CD14-positive monocyte (primary cell): ENCODE results near the gene CHST11. TPM values are rescaled to one million over a fixed set of nuclear protein-coding genes. Genes with fewer than 3 reads are reported as not detected.

Experiments
- DNase-seq, 3 donors: peaks; one replicate each; pipeline ENCODE4 v3.0.0-alpha.2; 2011 to 2022
- H2AFZ ChIP-seq: 2 replicates; pipeline ENCODE4 v1.6.0; 2012; ENCODE audit warnings: mild to moderate bottlenecking, low read depth, low read length, inconsistent platforms; ENCODE audit not compliant: insufficient read depth, poor library complexity, severe bottlenecking
- H3K27ac ChIP-seq, 2 donors: 1 replicate in 1 of 2; 2 replicates in 1 of 2; pipeline ENCODE4 v1.5.1; 2012 to 2013; ENCODE audit warnings: low read length in 2 of 2, control low read depth in 1 of 2, inconsistent platforms in 1 of 2, low read depth in 1 of 2, mild to moderate bottlenecking in 1 of 2
- H3K27me3 ChIP-seq, 2 donors: one replicate each; pipeline versions ENCODE4 v1.6.0 to v1.6.1; 2011 to 2013; ENCODE audit warnings: low read length in 2 of 2; ENCODE audit not compliant: control insufficient read depth in 2 of 2, insufficient read depth in 2 of 2
- H3K36me3 ChIP-seq, 2 donors: replicated peaks in 1 of 2; 1 replicate in 1 of 2; 2 replicates in 1 of 2; pipeline versions ENCODE4 v1.5.1 to v1.6.1; 2012 to 2013; ENCODE audit warnings: low read length in 2 of 2, control low read depth in 1 of 2, inconsistent platforms in 1 of 2, mild to moderate bottlenecking in 1 of 2; ENCODE audit not compliant: insufficient read depth in 2 of 2, control insufficient read depth in 1 of 2
- H3K4me1 ChIP-seq, 2 donors: 1 replicate in 1 of 2; 2 replicates in 1 of 2; pipeline versions ENCODE4 v1.5.1 to v1.6.1; 2012 to 2013; ENCODE audit warnings: low read length in 2 of 2, control low read depth in 1 of 2, inconsistent platforms in 1 of 2, mild to moderate bottlenecking in 1 of 2, moderate library complexity in 1 of 2; ENCODE audit not compliant: insufficient read depth in 2 of 2, control insufficient read depth in 1 of 2
- H3K4me2 ChIP-seq: replicated peaks from 2 replicates; pipeline ENCODE3; 2012; ENCODE audit warnings: low read length, moderate library complexity, mild to moderate bottlenecking; ENCODE audit not compliant: poor library complexity, severe bottlenecking; ENCODE audit errors: extremely low read depth
- H3K4me3 ChIP-seq, 3 experiments: fragments of 200-600 bp in 1 of 3; sonication (generic) in 1 of 3; replicated peaks in 1 of 3; 1 replicate in 2 of 3; 2 replicates in 1 of 3; pipeline ENCODE4 v1.5.1; 2011 to 2013; ENCODE audit warnings: low read length in 3 of 3, mild to moderate bottlenecking in 3 of 3, control low read depth in 2 of 3, low read depth in 2 of 3, inconsistent platforms in 1 of 3, moderate library complexity in 1 of 3
- H3K79me2 ChIP-seq: 2 replicates; pipeline ENCODE4 v1.6.0; 2012; ENCODE audit warnings: mild to moderate bottlenecking, control low read depth, inconsistent platforms, low read length, moderate library complexity; ENCODE audit not compliant: insufficient read depth
- H3K9ac ChIP-seq: 2 replicates; pipeline ENCODE4 v1.6.0; 2017; ENCODE audit warnings: low read length, mild to moderate bottlenecking; ENCODE audit not compliant: insufficient read depth, poor library complexity, severe bottlenecking
- H3K9me3 ChIP-seq, 2 donors: replicated peaks in 1 of 2; 1 replicate in 1 of 2; 2 replicates in 1 of 2; pipeline versions ENCODE4 v1.5.1 to v1.6.1; 2012 to 2013; ENCODE audit warnings: low read length in 2 of 2, control low read depth in 1 of 2; ENCODE audit not compliant: control insufficient read depth in 1 of 2, insufficient read depth in 1 of 2
- H4K20me1 ChIP-seq: 2 replicates; pipeline ENCODE4 v1.6.0; 2012; ENCODE audit warnings: mild to moderate bottlenecking, low read length, control low read depth, moderate library complexity; ENCODE audit not compliant: insufficient read depth
- H3K27ac Mint-ChIP-seq, 7 donors: one replicate each; pipeline ENCODE4 v1.8.0; 2020; ENCODE audit warnings: mild to moderate bottlenecking in 7 of 7, mixed read lengths in 7 of 7, moderate library complexity in 6 of 7, inconsistent platforms in 2 of 7
- H3K27me3 Mint-ChIP-seq, 3 donors: one replicate each; pipeline ENCODE4 v1.8.0; 2021 to 2022; ENCODE audit warnings: low read depth in 3 of 3, mild to moderate bottlenecking in 3 of 3, mixed read lengths in 3 of 3, moderate library complexity in 3 of 3, inconsistent platforms in 1 of 3
- H3K36me3 Mint-ChIP-seq, 2 donors: one replicate each; pipeline ENCODE4 v1.8.0; 2020; ENCODE audit warnings: mixed read lengths in 2 of 2, inconsistent platforms in 1 of 2, mild to moderate bottlenecking in 1 of 2
- H3K4me1 Mint-ChIP-seq: one replicate; pipeline ENCODE4 v1.8.0; 2020; ENCODE audit warnings: mild to moderate bottlenecking, mixed read lengths
- H3K4me3 Mint-ChIP-seq, 2 donors: one replicate each; pipeline ENCODE4 v1.8.0; 2020; ENCODE audit warnings: mild to moderate bottlenecking in 2 of 2, mixed read lengths in 2 of 2, moderate library complexity in 1 of 2
- H3K9me3 Mint-ChIP-seq, 7 donors: one replicate each; pipeline ENCODE4 v1.8.0; 2020 to 2022; ENCODE audit warnings: mixed read lengths in 7 of 7, mild to moderate bottlenecking in 6 of 7, moderate library complexity in 6 of 7, inconsistent platforms in 2 of 7
- WGBS: methylation state at CpG from one replicate; pipeline ENCODE4 v1.1.5; 2013; ENCODE audit warnings: missing lambda C conversion rate; ENCODE audit not compliant: insufficient coverage; 5-methylcytosine and 5-hydroxymethylcytosine counted together
- intact Hi-C, 2 donors: fragments of 100-400 bp; cut with micrococcal nuclease; formaldehyde crosslinking; loops; one replicate each; pipeline versions ENCODE4 v1.15.0 to v1.15.1; 2023
- polyA plus RNA-seq, 3 donors: library from polyadenylated mRNA; depleted of rRNA in 1 of 3; unstranded in 2 of 3; stranded (reverse) in 1 of 3; fragments of 300-500 nt in 2 of 3; fragments of >200 nt in 1 of 3; fragmentation: Illumina TruSeq in 2 of 3; gene quantifications; 1 replicate in 2 of 3; 2 replicates in 1 of 3; pipeline ENCODE4 v1.2.3, GENCODE V29; 2012 to 2021
- TF ChIP-seq, protein P1 (sequence below): fragments of 200-600 bp; IDR thresholded peaks from one replicate; pipeline ENCODE4 v1.8.0; 2022; ENCODE audit warnings: antibody characterized with exemption, mild to moderate bottlenecking

Gene CHST11
- polyA plus RNA-seq, 3 donors = 44.4 to 66.6 (median 48.4) TPM

DNA sequence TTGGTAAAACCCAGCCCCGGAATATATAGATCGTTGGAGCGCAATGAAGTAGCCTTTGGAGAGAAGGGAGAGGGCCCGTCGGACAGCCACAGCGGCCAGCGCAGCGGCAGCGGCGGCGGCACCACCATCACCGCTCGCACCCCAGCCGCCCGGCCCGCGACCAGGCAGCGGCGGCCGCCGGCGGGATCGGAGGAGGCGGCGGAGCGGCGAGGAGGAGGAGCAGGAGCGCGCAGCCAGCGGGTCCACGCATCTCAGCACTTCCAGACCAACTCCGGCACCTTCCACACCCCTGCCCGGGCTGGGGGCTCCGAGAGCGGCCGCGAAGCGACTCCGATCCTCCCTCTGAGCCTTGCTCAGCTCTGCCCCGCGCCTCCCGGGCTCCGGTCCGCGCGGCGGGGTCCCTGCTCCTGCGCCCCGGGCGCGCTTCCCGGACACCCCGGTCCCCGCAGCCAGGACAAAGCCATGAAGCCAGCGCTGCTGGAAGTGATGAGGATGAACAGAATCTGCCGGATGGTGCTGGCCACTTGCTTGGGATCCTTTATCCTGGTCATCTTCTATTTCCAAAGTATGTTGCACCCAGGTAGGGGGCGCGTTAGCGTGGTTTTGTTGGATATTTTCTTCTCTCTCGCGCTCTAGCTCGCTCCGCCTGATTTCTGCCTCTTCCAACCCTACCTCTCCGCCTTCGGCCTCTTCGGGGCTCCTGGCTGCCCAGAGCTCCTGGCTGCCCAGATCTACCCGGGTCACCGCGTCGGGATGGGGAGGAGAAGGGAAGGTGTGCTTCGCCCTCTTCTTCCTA lies 400 bp downstream of the CHST11 start:
- H3K36me3 ChIP-seq = no peaks in the 10 kb centered on the region
- H3K4me3 ChIP-seq = peak overlapping the region; percentile 75 to 100 (median 98)
- peaks cover 53% of the 10 kb centered on the region for H4K20me1 ChIP-seq
- TF ChIP-seq, protein P1, sequence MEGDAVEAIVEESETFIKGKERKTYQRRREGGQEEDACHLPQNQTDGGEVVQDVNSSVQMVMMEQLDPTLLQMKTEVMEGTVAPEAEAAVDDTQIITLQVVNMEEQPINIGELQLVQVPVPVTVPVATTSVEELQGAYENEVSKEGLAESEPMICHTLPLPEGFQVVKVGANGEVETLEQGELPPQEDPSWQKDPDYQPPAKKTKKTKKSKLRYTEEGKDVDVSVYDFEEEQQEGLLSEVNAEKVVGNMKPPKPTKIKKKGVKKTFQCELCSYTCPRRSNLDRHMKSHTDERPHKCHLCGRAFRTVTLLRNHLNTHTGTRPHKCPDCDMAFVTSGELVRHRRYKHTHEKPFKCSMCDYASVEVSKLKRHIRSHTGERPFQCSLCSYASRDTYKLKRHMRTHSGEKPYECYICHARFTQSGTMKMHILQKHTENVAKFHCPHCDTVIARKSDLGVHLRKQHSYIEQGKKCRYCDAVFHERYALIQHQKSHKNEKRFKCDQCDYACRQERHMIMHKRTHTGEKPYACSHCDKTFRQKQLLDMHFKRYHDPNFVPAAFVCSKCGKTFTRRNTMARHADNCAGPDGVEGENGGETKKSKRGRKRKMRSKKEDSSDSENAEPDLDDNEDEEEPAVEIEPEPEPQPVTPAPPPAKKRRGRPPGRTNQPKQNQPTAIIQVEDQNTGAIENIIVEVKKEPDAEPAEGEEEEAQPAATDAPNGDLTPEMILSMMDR = peak; percentile 19
- WGBS = 0% methylated on average over 45 of the region's 71 CpGs
- Mint-ChIP-seq H3K9me3 (peaks cover 0 to 2% (median 0%) of the 10 kb centered on the region in 7 donors), H3K4me1 (peaks cover 36% of the 10 kb centered on the region), H3K36me3 (peaks cover 3 to 8% of the 10 kb centered on the region in 2 donors), H3K27ac (peak overlapping the region; percentile 90 to 99 (median 94)), H3K27me3 (peaks cover 0 to 3% (median 2%) of the 10 kb centered on the region in 3 donors), H3K4me3 (peak overlapping the region; percentile 100)
- H3K4me2 ChIP-seq = peak overlapping the region; percentile 80
- H3K9ac ChIP-seq = peak overlapping the region; percentile 92
- intact Hi-C loops = loop anchor here in 1 of 2 donors (5.0 to 10.0 kb wide), 5 partner anchors 40 to 500 kb away; partner anchors contain the start of gene SLC41A2
- no peaks in the 10 kb centered on the region for H3K9me3 ChIP-seq
- peak overlapping the region; percentile 85 to 89 for H3K27ac ChIP-seq
- peak in 2 of 3 donors; percentile 27 to 40 for DNase-seq
- H2AFZ ChIP-seq = peak overlapping the region; percentile 77
- peaks cover 61% of the 10 kb centered on the region for H3K79me2 ChIP-seq
- H3K4me1 ChIP-seq = peaks cover 28 to 43% of the 10 kb centered on the region in 2 donors
- H3K27me3 ChIP-seq = no peaks in the 10 kb centered on the region

DNA sequence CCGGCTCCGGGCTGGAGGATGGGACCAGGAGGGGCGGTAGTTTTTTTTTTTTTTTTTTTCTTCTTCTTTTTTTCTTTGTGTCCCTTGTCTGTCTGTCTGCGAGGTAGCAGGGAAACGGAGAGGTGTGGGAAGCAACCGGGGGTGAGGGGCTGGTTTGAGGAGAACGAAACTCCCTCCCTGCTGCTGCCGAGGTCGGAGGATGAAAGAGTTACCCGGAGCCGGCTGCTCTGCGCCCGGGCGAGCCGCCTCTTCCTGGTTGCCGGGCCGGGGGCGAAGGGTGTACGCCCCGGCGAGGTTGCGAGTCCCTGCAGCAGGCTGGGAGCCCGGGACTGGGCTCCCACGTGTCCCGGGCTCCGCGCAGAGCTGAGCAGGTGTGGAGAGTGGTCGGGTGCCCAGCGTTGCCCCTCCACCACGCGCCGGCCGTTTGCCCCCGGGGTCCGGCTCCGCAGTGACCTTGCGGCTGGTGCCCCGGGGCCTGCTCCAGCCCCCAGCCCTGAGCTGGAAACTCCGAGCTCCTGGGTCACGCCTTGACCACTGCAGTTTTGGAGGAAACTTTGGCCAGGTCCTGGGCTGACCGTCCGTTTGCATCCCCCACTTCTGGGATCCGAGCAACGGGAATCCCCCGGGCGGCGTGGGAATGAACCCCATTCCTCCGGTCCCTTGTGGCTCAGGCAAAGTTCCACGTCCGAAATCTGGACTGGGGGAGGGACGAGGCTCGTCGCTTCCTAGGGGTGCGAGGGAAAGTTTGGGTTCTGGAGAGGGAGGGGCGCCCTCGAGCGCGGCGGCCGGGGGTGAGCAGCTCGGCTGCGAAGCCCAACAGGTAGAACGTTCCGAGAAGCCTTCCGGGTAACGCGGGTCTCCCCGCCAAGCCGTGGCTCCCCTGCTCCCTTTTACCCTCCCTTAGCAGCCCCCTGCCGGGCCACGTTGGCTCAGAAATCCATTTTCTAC lies 1.3 kb downstream of the CHST11 start:
- Mint-ChIP-seq H3K9me3 (peaks cover 0 to 2% (median 0%) of the 10 kb centered on the region in 7 donors), H3K36me3 (peaks cover 3 to 8% of the 10 kb centered on the region in 2 donors), H3K27ac (peak overlapping the region; percentile 89 to 99 (median 94)), H3K4me3 (peak overlapping the region; percentile 100), H3K4me1 (peaks cover 44% of the 10 kb centered on the region), H3K27me3 (peaks cover 0 to 3% (median 2%) of the 10 kb centered on the region in 3 donors)
- WGBS = under 1% methylated on average over 45 of the region's 71 CpGs
- Histone ChIP-seq H3K4me3 (peak overlapping the region; percentile 75 to 100 (median 98)), H3K36me3 (no peaks in the 10 kb centered on the region), H3K9ac (peak overlapping the region; percentile 92), H3K9me3 (no peaks in the 10 kb centered on the region), H3K4me2 (peak overlapping the region; percentile 80), H3K27ac (peak overlapping the region; percentile 85 to 89), H4K20me1 (peaks cover 61% of the 10 kb centered on the region), H3K4me1 (peaks cover 37 to 51% of the 10 kb centered on the region in 2 donors), H3K79me2 (peaks cover 69% of the 10 kb centered on the region), H3K27me3 (no peaks in the 10 kb centered on the region), H2AFZ (peak overlapping the region; percentile 77)
- TF ChIP-seq, protein P1 = no peak
- intact Hi-C loops = loop anchor here in 1 of 2 donors (5.0 to 10.0 kb wide), 5 partner anchors 39 to 499 kb away; partner anchors contain the start of gene SLC41A2
- peak in 2 of 3 donors; percentile 16 to 17 for DNase-seq
